Fibroblast of lung (primary cell): Measurements from ENCODE around the gene NEDD4. TPM values are rescaled to one million over a fixed set of nuclear protein-coding genes. Genes with fewer than 3 reads are reported as not detected.

Experiments
- DNase-seq, 2 donors: peaks; one replicate each; pipeline versions ENCODE4 v3.0.0 to v3.0.0-alpha.2; 2010; ENCODE audit warnings: low read depth in 2 of 2
- H2AFZ ChIP-seq: 2 replicates; pipeline ENCODE4 v1.5.1; 2012; ENCODE audit warnings: low read length, control low read depth, inconsistent platforms
- H3K27ac ChIP-seq: 2 replicates; pipeline ENCODE4 v1.5.1; 2011; ENCODE audit warnings: low read length, control low read depth; ENCODE audit not compliant: insufficient read depth
- H3K27me3 ChIP-seq: 2 replicates; pipeline ENCODE4 v1.5.1; 2011; ENCODE audit warnings: mild to moderate bottlenecking, low read length; ENCODE audit not compliant: control insufficient read depth, insufficient read depth
- H3K36me3 ChIP-seq: 2 replicates; pipeline ENCODE4 v1.5.1; 2011; ENCODE audit warnings: low read length; ENCODE audit not compliant: control insufficient read depth, insufficient read depth
- H3K4me1 ChIP-seq: 2 replicates; pipeline ENCODE4 v1.5.1; 2011; ENCODE audit warnings: low read length; ENCODE audit not compliant: control insufficient read depth, insufficient read depth; ENCODE audit errors: extremely low read depth
- H3K4me2 ChIP-seq: 2 replicates; pipeline ENCODE4 v1.5.1; 2011; ENCODE audit warnings: low read length, control low read depth; ENCODE audit not compliant: insufficient read depth; ENCODE audit errors: extremely low read depth
- H3K4me3 ChIP-seq, 4 experiments: fragments of 200-600 bp in 1 of 4; sonication (generic) in 1 of 4; replicated peaks in 1 of 4; 2 replicates each; pipeline ENCODE4 v1.5.1; 2011 to 2016; ENCODE audit warnings: low read length in 4 of 4, low read depth in 3 of 4, mild to moderate bottlenecking in 3 of 4, control low read depth in 2 of 4, inconsistent platforms in 1 of 4, mixed read lengths in 1 of 4; ENCODE audit not compliant: insufficient read depth in 1 of 4; ENCODE audit errors: control extremely low read depth in 1 of 4
- H3K79me2 ChIP-seq: 2 replicates; pipeline ENCODE4 v1.5.1; 2012; ENCODE audit warnings: mild to moderate bottlenecking, low read length, inconsistent platforms; ENCODE audit not compliant: control insufficient read depth, insufficient read depth
- H3K9ac ChIP-seq: 2 replicates; pipeline ENCODE4 v1.5.1; 2011; ENCODE audit warnings: mild to moderate bottlenecking, low read length, control low read depth; ENCODE audit not compliant: insufficient read depth
- H3K9me3 ChIP-seq: 2 replicates; pipeline ENCODE4 v1.5.1; 2012; ENCODE audit warnings: low read depth, low read length; ENCODE audit not compliant: control insufficient read depth, insufficient read depth
- H4K20me1 ChIP-seq: 2 replicates; pipeline ENCODE4 v1.5.1; 2011; ENCODE audit warnings: low read length; ENCODE audit not compliant: control insufficient read depth, insufficient read depth; ENCODE audit errors: extremely low read depth
- EZH2 ChIP-seq: IDR thresholded peaks from 2 replicates; pipeline ENCODE4 v1.5.1; 2012; ENCODE audit warnings: low read length, control low read depth, mild to moderate bottlenecking; ENCODE audit errors: missing control alignments
- polyA plus RNA-seq, 2 donors: library from polyadenylated mRNA; depleted of rRNA in 1 of 2; stranded (reverse) in 1 of 2; unstranded in 1 of 2; fragments of >200 nt; gene quantifications; 2 replicates each; pipeline ENCODE4 v1.2.1, GENCODE V29; 2011 to 2012; ENCODE audit warnings: missing spikeins in 1 of 2
- total RNA-seq: library from RNA; depleted of rRNA; stranded (reverse); fragments of >200 nt; gene quantifications from 2 replicates; pipeline ENCODE4 v1.2.1, GENCODE V29; 2014
- TF ChIP-seq, protein P1 (sequence below), 2 donors: IDR thresholded peaks in 1 of 2; conservative IDR thresholded peaks in 1 of 2; 1 replicate in 1 of 2; 2 replicates in 1 of 2; pipeline ENCODE4 v1.5.1; 2011 to 2012; ENCODE audit warnings: low read length in 2 of 2, control low read depth in 1 of 2, inconsistent platforms in 1 of 2, low read depth in 1 of 2, mild to moderate bottlenecking in 1 of 2

NEDD4 gene
- total and polyA plus RNA-seq, 2 donors (not counting 1 experiment from before 2014, with no cell fraction given): 21.6 to 30.9 TPM

DNA sequence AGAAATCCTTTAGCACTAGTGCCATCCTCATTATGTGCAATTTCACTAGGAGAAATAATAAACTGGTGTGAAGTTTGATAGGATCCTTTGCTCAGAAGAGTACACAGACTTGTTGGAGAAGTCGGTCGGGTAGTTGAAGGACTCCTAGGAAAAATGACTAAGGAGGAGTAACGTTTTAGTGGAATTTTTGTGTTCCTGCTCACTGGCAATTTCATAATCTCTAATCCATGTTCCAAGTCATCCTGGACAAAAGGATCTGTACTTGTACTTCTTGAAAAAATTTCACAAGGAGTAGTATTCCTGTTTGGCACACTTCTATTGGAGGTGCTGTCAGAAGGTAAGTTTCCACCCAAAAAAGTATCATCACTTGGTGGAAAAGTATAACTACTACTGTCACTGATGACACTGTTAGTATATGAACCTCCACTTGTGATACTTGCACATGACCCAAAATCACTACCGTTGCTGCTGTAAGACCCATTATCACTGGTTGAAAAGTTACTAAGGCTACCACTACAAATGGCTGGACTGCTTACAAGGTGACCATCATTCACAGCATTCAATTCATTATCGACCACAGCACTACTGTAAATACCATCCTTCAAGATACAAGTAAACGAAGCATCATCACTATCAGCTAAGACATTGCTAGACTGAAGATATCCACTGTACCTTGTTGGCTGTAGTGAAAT, 77.4 kb downstream of the NEDD4 start:
- H4K20me1 ChIP-seq: no peaks in the 10 kb centered on the region
- no peak for TF ChIP-seq EZH2
- TF ChIP-seq, protein P1, sequence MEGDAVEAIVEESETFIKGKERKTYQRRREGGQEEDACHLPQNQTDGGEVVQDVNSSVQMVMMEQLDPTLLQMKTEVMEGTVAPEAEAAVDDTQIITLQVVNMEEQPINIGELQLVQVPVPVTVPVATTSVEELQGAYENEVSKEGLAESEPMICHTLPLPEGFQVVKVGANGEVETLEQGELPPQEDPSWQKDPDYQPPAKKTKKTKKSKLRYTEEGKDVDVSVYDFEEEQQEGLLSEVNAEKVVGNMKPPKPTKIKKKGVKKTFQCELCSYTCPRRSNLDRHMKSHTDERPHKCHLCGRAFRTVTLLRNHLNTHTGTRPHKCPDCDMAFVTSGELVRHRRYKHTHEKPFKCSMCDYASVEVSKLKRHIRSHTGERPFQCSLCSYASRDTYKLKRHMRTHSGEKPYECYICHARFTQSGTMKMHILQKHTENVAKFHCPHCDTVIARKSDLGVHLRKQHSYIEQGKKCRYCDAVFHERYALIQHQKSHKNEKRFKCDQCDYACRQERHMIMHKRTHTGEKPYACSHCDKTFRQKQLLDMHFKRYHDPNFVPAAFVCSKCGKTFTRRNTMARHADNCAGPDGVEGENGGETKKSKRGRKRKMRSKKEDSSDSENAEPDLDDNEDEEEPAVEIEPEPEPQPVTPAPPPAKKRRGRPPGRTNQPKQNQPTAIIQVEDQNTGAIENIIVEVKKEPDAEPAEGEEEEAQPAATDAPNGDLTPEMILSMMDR (conservative IDR thresholded peaks at IDR 0.05 in 1 of 2, IDR thresholded peaks at IDR 0.05 in 1 of 2; ENCODE audit: low read depth in 1 of 2, low read length in 2 of 2): no peak
- H3K9me3 ChIP-seq: no peaks in the 10 kb centered on the region
- peak; percentile 37 to 63 for DNase-seq
- H2AFZ ChIP-seq: no peak overlapping the region
- H3K27ac ChIP-seq: peak overlapping the region; percentile 8
- no peaks in the 10 kb centered on the region for H3K27me3 ChIP-seq
- peak overlapping the region; percentile 68 for H3K4me2 ChIP-seq
- H3K36me3 ChIP-seq: no peaks in the 10 kb centered on the region
- no peak overlapping the region for H3K9ac ChIP-seq
- peaks cover 11% of the 10 kb centered on the region for H3K79me2 ChIP-seq
- peak overlapping the region; percentile 16 to 83 (median 38) for H3K4me3 ChIP-seq
- peaks cover 5% of the 10 kb centered on the region for H3K4me1 ChIP-seq

DNA sequence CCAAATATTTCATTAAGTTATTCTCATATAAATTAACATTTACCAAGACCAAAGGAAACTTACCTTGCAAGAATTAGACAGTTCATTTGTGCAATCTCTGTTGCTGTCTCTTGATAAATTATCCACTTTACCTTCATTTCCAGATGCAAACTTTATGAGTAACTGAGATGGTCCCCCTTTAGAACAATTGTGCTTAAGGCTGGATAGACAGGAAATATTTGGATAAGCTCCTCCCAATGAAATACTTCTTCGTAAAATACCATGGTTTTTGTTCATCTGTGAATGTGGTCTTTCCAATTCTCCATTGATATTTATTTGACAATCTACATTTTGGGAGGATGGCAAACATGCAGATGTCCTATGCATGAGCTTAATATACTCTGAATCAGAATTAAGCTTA, 78.2 kb downstream of the NEDD4 start:
- Histone ChIP-seq H2AFZ (no peak overlapping the region), H3K27ac (no peak overlapping the region), H3K9me3 (no peaks in the 10 kb centered on the region), H3K79me2 (peaks cover 13% of the 10 kb centered on the region), H3K4me3 (peak overlapping the region; percentile 11 to 83 (median 36)), H3K27me3 (no peaks in the 10 kb centered on the region), H4K20me1 (no peaks in the 10 kb centered on the region), H3K9ac (no peak overlapping the region), H3K4me2 (peak overlapping the region; percentile 68), H3K4me1 (peaks cover 5% of the 10 kb centered on the region), H3K36me3 (no peaks in the 10 kb centered on the region)
- TF ChIP-seq, protein P1 (conservative IDR thresholded peaks at IDR 0.05 in 1 of 2, IDR thresholded peaks at IDR 0.05 in 1 of 2; ENCODE audit: low read depth in 1 of 2, low read length in 2 of 2): no peak
- no peak for TF ChIP-seq EZH2
- DNase-seq: peak in 1 of 2 donors; percentile 63

DNA sequence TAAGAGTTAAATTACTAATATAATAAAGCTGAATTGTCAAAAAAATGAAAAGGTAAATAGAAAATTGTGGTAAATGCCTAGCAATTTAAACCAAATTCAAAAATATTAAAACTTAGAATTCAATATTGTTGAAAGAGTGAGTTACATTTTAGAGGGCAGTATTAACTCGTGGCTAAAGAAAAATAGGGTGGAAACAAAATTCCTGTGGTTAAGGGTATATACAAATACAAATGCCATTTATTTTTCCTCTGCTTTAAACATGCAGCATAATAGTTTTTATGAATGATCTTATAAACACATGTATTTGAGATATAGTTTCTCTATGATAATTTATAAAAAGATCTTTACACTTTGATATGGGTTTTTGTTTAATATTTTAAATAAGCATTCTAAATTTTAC, 79.0 kb downstream of the NEDD4 start:
- Histone ChIP-seq H3K4me1 (peaks cover 7% of the 10 kb centered on the region), H3K36me3 (no peaks in the 10 kb centered on the region), H3K9me3 (no peaks in the 10 kb centered on the region), H3K4me3 (peak overlapping the region in 3 of 4 experiments; percentile 29 to 83 (median 33)), H2AFZ (no peak overlapping the region), H3K4me2 (peak overlapping the region; percentile 68), H3K9ac (no peak overlapping the region), H4K20me1 (no peaks in the 10 kb centered on the region), H3K27me3 (no peaks in the 10 kb centered on the region), H3K79me2 (peaks cover 17% of the 10 kb centered on the region), H3K27ac (no peak overlapping the region)
- no peak for TF ChIP-seq EZH2
- TF ChIP-seq, protein P1 (conservative IDR thresholded peaks at IDR 0.05 in 1 of 2, IDR thresholded peaks at IDR 0.05 in 1 of 2; ENCODE audit: low read depth in 1 of 2, low read length in 2 of 2): no peak
- peak; percentile 45 to 52 for DNase-seq
